WTC11 (cell line): ENCODE data around the gene GRIA4. TPM values are rescaled to one million over a fixed set of nuclear protein-coding genes. Genes with fewer than 3 reads are reported as not detected.

ENCODE experiments used
- ATAC-seq: fragments of 200-7000 bp; cut with Tn5 transposase; 2 replicates; pipeline ENCODE4 v1.10.0; 2021; ENCODE audit warnings: mild to moderate bottlenecking, moderate library complexity
- CTCF ChIA-PET: fragments of 300-600 bp; sonication (Branson Sonifier 250); formaldehyde crosslinking; loops from one replicate; lab custom pipeline; 2021; ENCODE audit warnings: antibody characterized with exemption; lab: Charles Lee
- POLR2A ChIA-PET: fragments of 350-600 bp; sonication (Branson Sonifier 250); formaldehyde crosslinking; loops from one replicate; lab custom pipeline; 2021; ENCODE audit warnings: antibody characterized with exemption; lab: Charles Lee
- DNase-seq: peaks from one replicate; pipeline ENCODE4 v3.0.0; 2021; ENCODE audit warnings: low spot score
- H3K27ac Mint-ChIP-seq: 2 replicates; pipeline ENCODE4 v1.8.0; 2021; ENCODE audit warnings: mixed read lengths
- H3K27me3 Mint-ChIP-seq: 2 replicates; pipeline ENCODE4 v1.8.0; 2021; ENCODE audit warnings: low read depth, mild to moderate bottlenecking, moderate library complexity, mixed read lengths
- H3K36me3 Mint-ChIP-seq: 2 replicates; pipeline ENCODE4 v1.8.0; 2021; ENCODE audit warnings: mixed read lengths
- H3K4me1 Mint-ChIP-seq: 2 replicates; pipeline ENCODE4 v1.8.0; 2022; ENCODE audit warnings: mixed read lengths
- H3K4me3 Mint-ChIP-seq: 2 replicates; pipeline ENCODE4 v1.8.0; 2021; ENCODE audit warnings: mild to moderate bottlenecking, moderate library complexity, mixed read lengths
- H3K9me3 Mint-ChIP-seq: 2 replicates; pipeline ENCODE4 v1.8.0; 2021; ENCODE audit warnings: mixed read lengths
- ARID4B ChIP-seq: sonication (generic); formaldehyde crosslinking; IDR thresholded peaks from 2 replicates; pipeline ENCODE4 v1.8.0; 2023; ENCODE audit warnings: missing genetic modification reagents, mild to moderate bottlenecking, borderline replicate concordance
- ATF1 ChIP-seq: sonication (generic); formaldehyde crosslinking; IDR thresholded peaks from 2 replicates; pipeline ENCODE4 v1.8.1; 2023; ENCODE audit warnings: mild to moderate bottlenecking, moderate library complexity, missing genetic modification reagents
- ATF3 ChIP-seq: sonication (generic); formaldehyde crosslinking; conservative IDR thresholded peaks from 2 replicates; pipeline ENCODE4 v1.8.1; 2022; ENCODE audit warnings: mild to moderate bottlenecking, missing genetic modification reagents
- CTCF ChIP-seq: fragments of 200-600 bp; IDR thresholded peaks from 2 replicates; pipeline ENCODE4 v1.8.0; 2022; ENCODE audit warnings: antibody characterized with exemption
- E2F1 ChIP-seq: sonication (generic); formaldehyde crosslinking; IDR thresholded peaks from 2 replicates; pipeline ENCODE4 v1.8.0; 2022; ENCODE audit warnings: mild to moderate bottlenecking, missing genetic modification reagents
- E2F4 ChIP-seq: sonication (generic); formaldehyde crosslinking; IDR thresholded peaks from 2 replicates; pipeline ENCODE4 v1.8.1; 2022; ENCODE audit warnings: low read depth, mild to moderate bottlenecking, moderate library complexity, missing genetic modification reagents, borderline replicate concordance
- ERG ChIP-seq: fragments of 250-450 bp; sonication (Bioruptor Pico); IDR thresholded peaks from 2 replicates; pipeline ENCODE4 v1.8.0; 2021; ENCODE audit warnings: mild to moderate bottlenecking
- FOXK1 ChIP-seq: sonication (generic); formaldehyde crosslinking; IDR thresholded peaks from 2 replicates; pipeline ENCODE4 v1.8.0; 2022; ENCODE audit warnings: mild to moderate bottlenecking, moderate library complexity, missing genetic modification reagents
- GTF2I ChIP-seq: fragments of 250-450 bp; sonication (Bioruptor Pico); conservative IDR thresholded peaks from 2 replicates; pipeline ENCODE4 v1.4.0; 2021; ENCODE audit warnings: mild to moderate bottlenecking
- MXD4 ChIP-seq: fragments of 250-450 bp; sonication (Bioruptor Pico); IDR thresholded peaks from 2 replicates; pipeline ENCODE4 v1.8.0; 2021; ENCODE audit warnings: mild to moderate bottlenecking, moderate library complexity, borderline replicate concordance
- NR2C2 ChIP-seq: sonication (generic); formaldehyde crosslinking; IDR thresholded peaks from 2 replicates; pipeline ENCODE4 v1.8.0; 2022; ENCODE audit warnings: mild to moderate bottlenecking, missing genetic modification reagents
- PREB ChIP-seq: sonication (generic); formaldehyde crosslinking; IDR thresholded peaks from 2 replicates; pipeline ENCODE4 v1.8.1; 2022; ENCODE audit warnings: mild to moderate bottlenecking, missing genetic modification reagents, moderate library complexity, borderline replicate concordance
- USF2 ChIP-seq: sonication (generic); formaldehyde crosslinking; IDR thresholded peaks from 2 replicates; pipeline ENCODE4 v1.8.1; 2023; ENCODE audit warnings: mild to moderate bottlenecking, missing genetic modification reagents, moderate library complexity
- ZBTB21 ChIP-seq: sonication (generic); formaldehyde crosslinking; IDR thresholded peaks from 2 replicates; pipeline ENCODE4 v1.8.1; 2023; ENCODE audit warnings: mild to moderate bottlenecking, missing genetic modification reagents, borderline replicate concordance
- ZMAT4 ChIP-seq: fragments of 250-450 bp; sonication (Bioruptor Pico); IDR thresholded peaks from 2 replicates; pipeline ENCODE4 v1.9.0; 2021; ENCODE audit warnings: mild to moderate bottlenecking
- total RNA-seq: library from RNA; stranded (reverse); gene quantifications from 3 replicates; pipeline ENCODE4 v1.2.3, GENCODE V29; 2021

GRIA4 gene
- total RNA-seq, 1 experiment from 2014 or later, result 11.4 TPM

GRCh38 chr11:105825141-105825540 lies 215.3 kb downstream of the GRIA4 start:
- TF ChIP-seq ATF3 (CRISPR knock-in tag) (no peak), USF2 (CRISPR knock-in tag) (no peak), FOXK1 (no peak), E2F1 (CRISPR knock-in tag) (no peak), ATF1 (no peak), PREB (CRISPR knock-in tag) (no peak)
- H3K4me3 Mint-ChIP-seq, result no peak overlapping the region
- H3K4me1 Mint-ChIP-seq, result peaks cover 26% of the 10 kb centered on the region
- DNase-seq (no peak), ATAC-seq (no peak)
- no peak overlapping the region for H3K27ac Mint-ChIP-seq
- no peaks in the 10 kb centered on the region for H3K36me3 Mint-ChIP-seq
- no peaks in the 10 kb centered on the region for H3K27me3 Mint-ChIP-seq
- CTCF ChIA-PET, result no interaction called here
- POLR2A ChIA-PET, result no interaction called here
- H3K9me3 Mint-ChIP-seq, result no peaks in the 10 kb centered on the region

- Mint-ChIP-seq H3K9me3 (no peaks in the 10 kb centered on the region), H3K27me3 (no peaks in the 10 kb centered on the region), H3K36me3 (no peaks in the 10 kb centered on the region), H3K4me1 (peaks cover 13% of the 10 kb centered on the region), H3K27ac (no peak overlapping the region), H3K4me3 (no peak overlapping the region)
- no peak for ATAC-seq
- ChIA-PET POLR2A (no interaction called here), CTCF (no interaction called here)
- no peak for TF ChIP-seq NR2C2 (CRISPR knock-in tag)
- TF ChIP-seq GTF2I, result no peak
- TF ChIP-seq E2F4, result no peak
- no peak for TF ChIP-seq ARID4B (CRISPR knock-in tag)
- TF ChIP-seq ERG (CRISPR knock-in tag), result no peak
- no peak for TF ChIP-seq ZBTB21 (CRISPR knock-in tag)
- TF ChIP-seq CTCF, result no peak
- TF ChIP-seq ZMAT4 (CRISPR knock-in tag), result no peak
- TF ChIP-seq MXD4 (CRISPR knock-in tag), result no peak
- DNase-seq, result no peak
Observed at GRCh38 chr11:105827906-105828305, 218.0 kb downstream of the GRIA4 start.
